Lung (tissue), 12 donors: Measurements from ENCODE around the gene PLCG2. TPM values are rescaled to one million over a fixed set of nuclear protein-coding genes. Genes with fewer than 3 reads are reported as not detected.

Experiments used
- ATAC-seq: fragments of 200-7000 bp; cut with Tn5 transposase; one replicate; pipeline ENCODE4 v1.9.1; 2020; ENCODE audit warnings: moderate number of reproducible peaks; ENCODE audit not compliant: insufficient read depth, low FRiP score
- DNase-seq, 3 donors: peaks; one replicate each; pipeline ENCODE4 v3.0.0-alpha.2; 2013 to 2017
- H3K27ac ChIP-seq, 2 donors: one replicate each; pipeline ENCODE4 v1.5.1; 2013; ENCODE audit warnings: mild to moderate bottlenecking in 2 of 2, moderate library complexity in 2 of 2, control low read depth in 1 of 2, inconsistent platforms in 1 of 2, low read depth in 1 of 2, low read length in 1 of 2
- H3K27me3 ChIP-seq, 3 donors: one replicate each; pipeline ENCODE4 v1.5.1; 2013; ENCODE audit warnings: low read length in 2 of 3; ENCODE audit not compliant: control insufficient read depth in 3 of 3, insufficient read depth in 3 of 3
- H3K36me3 ChIP-seq, 4 donors: one replicate each; pipeline ENCODE4 v1.5.1; 2013; ENCODE audit warnings: low read length in 4 of 4, mild to moderate bottlenecking in 1 of 4, moderate library complexity in 1 of 4; ENCODE audit not compliant: control insufficient read depth in 4 of 4, insufficient read depth in 4 of 4
- H3K4me1 ChIP-seq, 5 donors: one replicate each; pipeline ENCODE4 v1.5.1; 2013; ENCODE audit warnings: low read length in 5 of 5, mild to moderate bottlenecking in 2 of 5, moderate library complexity in 1 of 5; ENCODE audit not compliant: control insufficient read depth in 5 of 5, insufficient read depth in 5 of 5
- H3K4me3 ChIP-seq: one replicate; pipeline ENCODE4 v1.5.1; 2013; ENCODE audit warnings: mild to moderate bottlenecking, control low read depth, moderate library complexity
- H3K9ac ChIP-seq, 2 donors: one replicate each; pipeline ENCODE4 v1.5.1; 2013; ENCODE audit warnings: low read length in 2 of 2, control low read depth in 1 of 2; ENCODE audit not compliant: insufficient read depth in 1 of 2
- H3K9me3 ChIP-seq, 4 donors: one replicate each; pipeline ENCODE4 v1.5.1; 2013; ENCODE audit warnings: low read length in 3 of 4, mild to moderate bottlenecking in 1 of 4, moderate library complexity in 1 of 4; ENCODE audit not compliant: control insufficient read depth in 4 of 4, insufficient read depth in 3 of 4
- CTCF ChIP-seq: IDR thresholded peaks from 2 replicates; pipeline ENCODE4 v1.5.1; 2012; ENCODE audit warnings: mild to moderate bottlenecking; ENCODE audit errors: control extremely low read depth, extremely low read depth
- WGBS, 2 donors: extraction: QIAGEN DNeasy Blood & Tissue Kit; methylation state at CpG; one replicate each; pipeline ENCODE4 v1.1.7; 2013; 5-methylcytosine and 5-hydroxymethylcytosine counted together
- polyA plus RNA-seq, 2 donors: library from polyadenylated mRNA; stranded (reverse); fragments of 200-250 nt; gene quantifications; one replicate each; pipeline ENCODE4 v1.2.1, GENCODE V29; 2013
- total RNA-seq, 2 donors: library from RNA; depleted of rRNA in 1 of 2; stranded (reverse); fragments of >200 nt in 1 of 2; gene quantifications; one replicate each; pipeline ENCODE4 v1.2.1, GENCODE V29; 2014 to 2021
- donor health status: control.
- donor health status: control.
- donor health status: Bipolar disorder and iron deficiency.
- donor health status: healthy.
- donor health status: DM: yes; HTN: yes; CAD: no.

PLCG2 gene
- total and polyA plus RNA-seq, 4 donors, result 8.8 to 41.0 (median 29.4) TPM

- H3K4me3 ChIP-seq, result no peak overlapping the region
- H3K27ac ChIP-seq, result no peak overlapping the region
- ATAC-seq, result no peak
- no peaks in the 10 kb centered on the region for H3K27me3 ChIP-seq
- no peak overlapping the region for H3K9ac ChIP-seq
- H3K4me1 ChIP-seq, result peaks cover 0 to 12% (median 0%) of the 10 kb centered on the region in 5 donors
- H3K36me3 ChIP-seq, result no peaks in the 10 kb centered on the region
- DNase-seq, result no peak
- TF ChIP-seq CTCF, result no peak
- no peaks in the 10 kb centered on the region for H3K9me3 ChIP-seq
- 44 to 73% methylated on average over 12 of the region's 12 CpGs for WGBS, 2 donors
These were observed 53.9 kb downstream of the PLCG2 start for GRCh38 chr16:81832801-81833547.

- Histone ChIP-seq H3K4me3 (no peak overlapping the region), H3K27ac (no peak overlapping the region), H3K27me3 (no peaks in the 10 kb centered on the region), H3K9ac (no peak overlapping the region), H3K9me3 (no peaks in the 10 kb centered on the region), H3K36me3 (no peaks in the 10 kb centered on the region), H3K4me1 (peaks cover 0 to 12% (median 0%) of the 10 kb centered on the region in 5 donors)
- ATAC-seq, result no peak
- WGBS, 2 donors, result 87 to 89% methylated on average over 10 of the region's 10 CpGs
- no peak for DNase-seq
- TF ChIP-seq CTCF, result no peak
These were observed 54.7 kb downstream of the PLCG2 start for GRCh38 chr16:81833751-81834150.

GRCh38 chr16:81834868-81835267 lies 55.8 kb downstream of the PLCG2 start:
- TF ChIP-seq CTCF, result no peak
- peaks cover 0 to 1% (median 0%) of the 10 kb centered on the region in 3 donors for H3K27me3 ChIP-seq
- H3K9me3 ChIP-seq, result no peaks in the 10 kb centered on the region
- peaks cover 0 to 12% (median 0%) of the 10 kb centered on the region in 5 donors for H3K4me1 ChIP-seq
- H3K36me3 ChIP-seq, result no peaks in the 10 kb centered on the region
- ATAC-seq (no peak), DNase-seq (no peak)
- no peak overlapping the region for H3K9ac ChIP-seq
- no peak overlapping the region for H3K4me3 ChIP-seq
- no peak overlapping the region for H3K27ac ChIP-seq
- WGBS, 2 donors, result 92 to 93% methylated on average over 2 of the region's 2 CpGs
